MCF 10A (cell line): ENCODE measurements around the gene TCF12. TPM values are rescaled to one million over a fixed set of nuclear protein-coding genes. Genes with fewer than 3 reads are reported as not detected.

Experiments
- BruUV-seq: library from RNA; stranded (reverse); fragments of 400-500 nt; replicated peaks from 2 replicates; lab custom pipeline; 2021; lab: Mats Ljungman, UMichigan
- CTCF ChIA-PET: fragments of 300-600 bp; sonication (Branson Sonifier 250); formaldehyde crosslinking; extraction: SDS; loops from one replicate; lab custom pipeline; 2021; ENCODE audit warnings: antibody characterized with exemption, inconsistent platforms; lab: Yijun Ruan, JAX
- POLR2A ChIA-PET: fragments of 300-600, 350-650 bp; sonication (Branson Sonifier 250); formaldehyde crosslinking; extraction: SDS; loops from one replicate; lab custom pipeline; 2020; ENCODE audit warnings: antibody characterized with exemption, inconsistent platforms; lab: Yijun Ruan, JAX
- DNase-seq: peaks from one replicate; pipeline ENCODE4 v3.0.0-alpha.2; 2018; ENCODE audit not compliant: unreplicated experiment
- H3K27ac Mint-ChIP-seq: one replicate; pipeline ENCODE4 v1.8.0; 2022; ENCODE audit warnings: mild to moderate bottlenecking, low read depth, mixed read lengths; ENCODE audit not compliant: unreplicated experiment
- H3K27me3 Mint-ChIP-seq: one replicate; pipeline ENCODE4 v1.8.0; 2022; ENCODE audit warnings: mixed read lengths; ENCODE audit not compliant: insufficient read depth, unreplicated experiment
- H3K36me3 Mint-ChIP-seq: one replicate; pipeline ENCODE4 v1.8.0; 2022; ENCODE audit warnings: mild to moderate bottlenecking, moderate library complexity, mixed read lengths; ENCODE audit not compliant: insufficient read depth, unreplicated experiment
- H3K4me1 Mint-ChIP-seq: one replicate; pipeline ENCODE4 v1.8.0; 2022; ENCODE audit warnings: mixed read lengths; ENCODE audit not compliant: insufficient read depth, unreplicated experiment
- H3K4me3 Mint-ChIP-seq: one replicate; pipeline ENCODE4 v1.8.0; 2022; ENCODE audit warnings: mild to moderate bottlenecking, moderate library complexity, mixed read lengths; ENCODE audit not compliant: unreplicated experiment
- H3K9me3 Mint-ChIP-seq: one replicate; pipeline ENCODE4 v1.8.0; 2022; ENCODE audit warnings: mixed read lengths; ENCODE audit not compliant: unreplicated experiment
- intact Hi-C: fragments of 100-400 bp; cut with micrococcal nuclease; formaldehyde crosslinking; loops from 2 replicates; pipeline ENCODE4 v1.14.1; 2022
- total RNA-seq: library from RNA; stranded (reverse); gene quantifications from 2 replicates; pipeline ENCODE4 v1.2.3, GENCODE V29; 2022
- TF ChIP-seq, protein P1 (sequence below): fragments of 200-600 bp; IDR thresholded peaks from one replicate; pipeline ENCODE4 v1.8.0; 2022; ENCODE audit warnings: antibody characterized with exemption, mild to moderate bottlenecking; ENCODE audit not compliant: unreplicated experiment

The TCF12 gene
- total RNA-seq, 1 experiment from 2014 or later = 140 TPM

DNA sequence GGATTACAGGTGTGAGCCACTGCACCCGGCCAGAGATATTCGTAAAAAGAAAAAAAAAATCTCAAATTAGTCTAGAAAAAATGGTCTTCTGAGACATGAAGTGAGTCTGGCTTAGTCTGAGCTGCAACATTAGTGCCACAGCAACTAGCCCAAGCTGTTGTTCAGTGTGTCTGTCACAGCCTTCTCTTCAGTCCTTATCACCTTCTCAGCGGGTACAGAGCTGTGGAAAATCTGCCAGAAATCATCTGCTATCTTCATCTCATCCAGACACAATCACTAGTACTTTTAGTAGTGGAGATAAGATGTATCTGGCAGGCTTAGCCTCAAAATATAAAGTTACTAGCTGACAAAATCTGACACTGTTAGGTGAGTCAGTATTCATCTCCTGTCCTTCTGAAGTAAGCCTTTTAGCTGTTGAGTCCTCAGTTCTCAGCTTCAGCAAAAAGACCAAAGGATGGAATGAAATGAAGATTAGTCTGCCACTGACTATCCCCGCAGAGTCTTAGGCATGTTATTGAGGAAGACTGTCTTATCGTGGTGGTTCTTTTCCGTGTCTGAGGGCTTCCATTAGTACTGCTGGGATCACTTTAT, 337.4 kb downstream of the TCF12 start:
- Mint-ChIP-seq H3K4me1 (no peaks in the 10 kb centered on the region), H3K4me3 (no peak overlapping the region), H3K27ac (no peak overlapping the region), H3K27me3 (no peaks in the 10 kb centered on the region), H3K9me3 (no peaks in the 10 kb centered on the region), H3K36me3 (peaks cover 36% of the 10 kb centered on the region)
- POLR2A ChIA-PET = no interaction called here
- intact Hi-C loops = no loop called here
- BruUV-seq = no TSS peak
- no peak for DNase-seq
- TF ChIP-seq, protein P1, sequence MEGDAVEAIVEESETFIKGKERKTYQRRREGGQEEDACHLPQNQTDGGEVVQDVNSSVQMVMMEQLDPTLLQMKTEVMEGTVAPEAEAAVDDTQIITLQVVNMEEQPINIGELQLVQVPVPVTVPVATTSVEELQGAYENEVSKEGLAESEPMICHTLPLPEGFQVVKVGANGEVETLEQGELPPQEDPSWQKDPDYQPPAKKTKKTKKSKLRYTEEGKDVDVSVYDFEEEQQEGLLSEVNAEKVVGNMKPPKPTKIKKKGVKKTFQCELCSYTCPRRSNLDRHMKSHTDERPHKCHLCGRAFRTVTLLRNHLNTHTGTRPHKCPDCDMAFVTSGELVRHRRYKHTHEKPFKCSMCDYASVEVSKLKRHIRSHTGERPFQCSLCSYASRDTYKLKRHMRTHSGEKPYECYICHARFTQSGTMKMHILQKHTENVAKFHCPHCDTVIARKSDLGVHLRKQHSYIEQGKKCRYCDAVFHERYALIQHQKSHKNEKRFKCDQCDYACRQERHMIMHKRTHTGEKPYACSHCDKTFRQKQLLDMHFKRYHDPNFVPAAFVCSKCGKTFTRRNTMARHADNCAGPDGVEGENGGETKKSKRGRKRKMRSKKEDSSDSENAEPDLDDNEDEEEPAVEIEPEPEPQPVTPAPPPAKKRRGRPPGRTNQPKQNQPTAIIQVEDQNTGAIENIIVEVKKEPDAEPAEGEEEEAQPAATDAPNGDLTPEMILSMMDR = no peak
- CTCF ChIA-PET = interaction anchor here (1.0 kb wide), 1 partner anchor 764 kb away, joined by 3 read pairs; no protein-coding TSS in a partner anchor

DNA sequence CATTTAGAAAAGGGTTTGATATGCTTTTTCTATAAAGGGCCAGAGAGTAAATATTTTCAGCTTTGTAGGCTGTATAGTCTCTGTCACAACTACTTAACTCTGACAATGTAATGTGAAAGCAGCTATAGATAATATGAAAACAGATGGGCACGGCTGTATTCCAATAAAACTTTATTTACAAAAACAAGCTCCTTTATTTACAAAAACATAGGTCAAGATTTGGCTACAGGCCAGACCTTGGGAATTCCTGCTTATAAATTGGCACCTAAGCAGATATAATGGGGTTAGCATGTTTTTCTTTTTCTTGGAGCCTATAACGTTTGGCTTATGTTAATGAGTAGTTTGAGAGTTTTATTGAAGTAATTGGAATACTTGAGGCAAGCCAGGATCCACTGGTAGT, 338.5 kb downstream of the TCF12 start:
- ChIA-PET CTCF (interaction anchor here (0.6 kb wide), 1 partner anchor 1982 kb away, joined by 3 read pairs; no protein-coding TSS in a partner anchor), POLR2A (no interaction called here)
- Mint-ChIP-seq H3K27me3 (no peaks in the 10 kb centered on the region), H3K4me1 (no peaks in the 10 kb centered on the region), H3K9me3 (no peaks in the 10 kb centered on the region), H3K4me3 (no peak overlapping the region), H3K27ac (no peak overlapping the region), H3K36me3 (peaks cover 36% of the 10 kb centered on the region)
- no peak for DNase-seq
- BruUV-seq = no TSS peak
- intact Hi-C loops = no loop called here
- TF ChIP-seq, protein P1 = no peak

DNA sequence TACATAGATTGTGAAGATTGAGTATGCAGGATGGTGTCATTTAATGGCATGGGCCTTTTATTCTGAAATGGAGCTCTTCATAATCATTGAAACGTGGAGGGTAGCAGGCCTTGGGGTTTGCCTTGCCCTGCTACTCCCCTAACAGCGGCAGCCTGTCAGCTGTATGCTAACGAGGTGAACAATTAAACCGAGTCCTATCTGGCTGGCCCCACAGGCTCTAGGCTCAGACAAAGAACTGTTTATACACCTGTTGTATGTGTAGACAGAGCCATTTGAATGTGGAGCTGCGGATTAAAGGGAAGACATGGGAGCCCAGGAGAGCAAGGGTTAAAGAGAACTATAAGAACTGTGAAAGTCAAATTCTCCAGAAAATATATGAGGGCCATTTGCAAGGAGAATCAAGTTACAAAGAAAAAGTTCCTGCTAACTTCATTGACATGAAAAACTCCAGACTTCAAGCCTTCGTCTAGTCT, 341.2 kb downstream of the TCF12 start:
- TF ChIP-seq, protein P1 = no peak
- no peak overlapping the region for H3K27ac Mint-ChIP-seq
- no peaks in the 10 kb centered on the region for H3K4me1 Mint-ChIP-seq
- ChIA-PET POLR2A (no interaction called here), CTCF (interaction anchor here (0.7 to 1.4 kb wide), 3 partner anchors 113 to 768 kb away, joined by 3 read pairs; no protein-coding TSS in a partner anchor)
- DNase-seq = no peak
- no peak overlapping the region for H3K4me3 Mint-ChIP-seq
- no peaks in the 10 kb centered on the region for H3K27me3 Mint-ChIP-seq
- peaks cover 43% of the 10 kb centered on the region for H3K36me3 Mint-ChIP-seq
- no peaks in the 10 kb centered on the region for H3K9me3 Mint-ChIP-seq
- no TSS peak for BruUV-seq
- intact Hi-C loops = no loop called here

DNA sequence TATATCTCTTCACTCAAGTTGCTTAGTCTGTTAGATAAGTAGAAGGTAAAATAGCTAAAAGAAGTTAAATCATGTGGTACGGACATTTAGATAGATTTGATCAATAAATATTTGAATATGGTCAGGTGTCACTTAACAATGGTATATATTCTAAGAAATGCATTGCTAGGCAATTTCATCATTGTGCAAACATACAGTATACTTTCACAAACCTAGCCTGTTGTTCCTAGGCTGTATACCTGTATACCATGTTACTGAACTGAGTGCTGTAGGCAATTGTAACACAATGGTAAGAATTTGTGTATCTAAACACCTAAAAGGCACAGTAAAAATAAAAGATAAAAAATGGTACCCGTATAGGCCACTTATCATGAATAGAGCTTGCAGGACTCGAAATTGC, 345.1 kb downstream of the TCF12 start:
- intact Hi-C loops = no loop called here
- TF ChIP-seq, protein P1 = no peak
- Mint-ChIP-seq H3K4me1 (no peaks in the 10 kb centered on the region), H3K9me3 (no peaks in the 10 kb centered on the region), H3K27ac (no peak overlapping the region), H3K36me3 (peaks cover 46% of the 10 kb centered on the region), H3K4me3 (no peak overlapping the region), H3K27me3 (no peaks in the 10 kb centered on the region)
- no TSS peak for BruUV-seq
- no peak for DNase-seq
- ChIA-PET POLR2A (no interaction called here), CTCF (interaction anchor here (1.1 to 1.3 kb wide), 3 partner anchors 25 to 446 kb away, joined by 3 to 4 read pairs (median 3); no protein-coding TSS in a partner anchor)
